Right forelimb (tissue), 1 donor: Measurements from ENCODE around the gene RABGAP1L.
A peak's percentile ranks its signal among the peaks of the same experiment; 100 is the strongest.

ENCODE experiments used
- DNase-seq: peaks from one replicate; pipeline ENCODE4 v3.0.0-alpha.2; 2018

The RABGAP1L gene

DNA sequence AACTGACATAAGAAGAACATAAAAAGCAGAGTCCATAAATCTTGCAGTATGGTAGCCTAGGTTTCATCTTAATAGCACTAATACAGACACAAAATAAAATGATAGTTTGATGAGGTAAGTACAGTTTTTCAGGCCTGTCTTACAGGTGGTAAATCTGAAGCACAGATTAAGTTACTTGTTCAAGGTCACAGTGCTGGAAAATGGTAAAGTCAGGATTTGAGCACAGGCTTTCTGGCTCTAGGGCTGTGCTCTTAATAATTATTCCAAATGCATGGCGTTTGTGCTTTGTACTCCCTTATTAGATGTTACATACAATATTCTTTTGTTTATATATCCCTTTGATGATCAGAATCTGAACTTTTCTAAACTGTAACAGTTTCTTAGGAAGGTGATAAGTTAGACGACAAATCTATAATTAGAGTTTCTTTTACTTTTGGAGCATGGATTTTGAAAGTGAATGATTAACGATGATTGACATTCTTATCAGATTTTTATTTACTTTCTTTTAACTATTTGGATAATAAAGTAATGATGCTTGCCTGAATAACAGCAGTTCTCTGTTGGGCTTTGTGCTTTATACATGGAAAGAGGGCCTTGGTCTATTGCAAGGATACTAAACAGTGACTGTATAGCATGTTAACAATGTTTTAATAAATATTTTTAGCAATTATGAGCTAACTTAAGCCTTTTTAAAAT lies 738.9 kb downstream of the RABGAP1L start:
- DNase-seq = no peak

DNA sequence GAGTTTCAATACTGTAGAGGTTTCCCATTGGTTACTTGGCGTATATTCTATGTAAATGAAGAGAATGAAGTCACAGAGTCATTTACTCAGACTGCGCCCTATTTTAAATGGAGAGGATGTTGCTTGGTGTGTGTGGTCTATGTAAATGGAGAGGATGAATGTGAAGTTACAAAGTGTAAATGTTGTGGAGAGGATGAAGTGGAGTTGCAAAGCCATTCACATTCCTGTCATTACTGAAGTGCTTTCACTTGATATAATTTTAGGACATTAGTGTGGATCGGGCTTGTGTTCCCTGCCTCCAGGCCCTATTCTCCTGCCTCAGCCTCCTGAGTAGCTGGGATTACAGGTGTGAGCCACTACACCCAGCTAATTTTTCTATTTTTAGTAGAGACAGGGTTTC lies 741.0 kb downstream of the RABGAP1L start:
- DNase-seq = no peak

DNA sequence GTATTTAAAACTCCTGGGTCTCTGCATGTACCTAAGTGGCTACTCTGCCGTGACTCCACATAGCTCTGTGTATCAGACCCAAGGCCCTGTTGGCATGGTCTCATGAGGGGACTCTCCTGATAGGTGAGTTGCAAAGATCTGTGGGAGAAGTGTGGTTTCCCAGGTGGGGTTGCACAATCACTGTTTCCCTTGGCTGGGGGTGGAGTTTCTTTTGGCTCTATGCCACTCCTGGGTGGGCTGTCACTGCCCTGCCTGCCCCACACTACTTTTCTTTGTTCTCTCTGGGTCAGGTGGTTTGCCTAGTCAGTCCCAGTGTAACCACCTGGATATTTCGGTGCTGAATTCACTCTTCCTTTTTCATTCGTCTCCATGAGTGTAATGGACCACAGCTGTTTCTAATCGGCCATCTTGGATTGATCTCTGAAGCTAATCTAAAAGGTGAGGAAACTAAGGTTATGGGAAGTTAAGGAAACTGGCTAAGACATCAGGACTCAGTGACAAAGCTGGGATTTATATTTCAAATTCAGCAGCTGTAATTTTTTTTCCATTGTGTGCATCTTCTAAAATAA lies 743.3 kb downstream of the RABGAP1L start:
- no peak for DNase-seq

DNA sequence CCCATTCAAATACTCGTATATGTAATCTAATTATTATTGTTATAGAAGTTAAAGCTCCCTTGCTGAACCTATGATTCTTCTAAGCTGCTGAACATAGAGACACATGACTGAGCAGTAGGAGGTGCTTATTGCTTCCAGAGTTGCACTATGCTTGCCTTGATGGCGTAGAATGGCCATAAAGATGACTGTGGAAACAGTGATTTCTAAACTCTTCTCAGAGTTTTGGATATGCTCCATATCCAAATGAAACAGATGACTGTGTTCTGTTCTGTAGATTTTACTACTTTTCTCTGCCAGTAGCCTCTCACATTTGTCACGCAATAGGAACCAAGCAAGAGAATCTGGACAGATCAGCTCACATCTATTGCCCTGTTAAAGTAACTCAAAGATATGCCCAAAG lies 752.3 kb downstream of the RABGAP1L start:
- DNase-seq = no peak

DNA sequence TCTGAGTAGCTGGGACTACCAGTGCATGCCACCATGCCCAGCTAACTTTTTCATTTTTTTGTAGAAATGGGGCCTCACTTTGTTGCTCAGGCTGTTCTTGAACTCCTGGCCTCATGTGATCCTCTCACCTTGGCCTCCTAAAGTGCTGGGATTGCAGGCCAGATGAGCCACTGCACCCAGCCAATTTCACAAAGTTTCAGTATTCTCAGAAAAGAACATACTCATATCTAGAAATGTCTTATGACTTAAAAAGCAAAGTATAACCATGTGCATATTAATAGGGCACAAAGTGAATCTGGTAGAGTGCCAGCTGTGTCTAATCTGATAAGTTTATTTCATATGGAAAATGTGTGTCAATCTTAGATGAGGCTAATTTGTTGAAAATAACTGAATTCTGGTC lies 752.9 kb downstream of the RABGAP1L start:
- no peak for DNase-seq

DNA sequence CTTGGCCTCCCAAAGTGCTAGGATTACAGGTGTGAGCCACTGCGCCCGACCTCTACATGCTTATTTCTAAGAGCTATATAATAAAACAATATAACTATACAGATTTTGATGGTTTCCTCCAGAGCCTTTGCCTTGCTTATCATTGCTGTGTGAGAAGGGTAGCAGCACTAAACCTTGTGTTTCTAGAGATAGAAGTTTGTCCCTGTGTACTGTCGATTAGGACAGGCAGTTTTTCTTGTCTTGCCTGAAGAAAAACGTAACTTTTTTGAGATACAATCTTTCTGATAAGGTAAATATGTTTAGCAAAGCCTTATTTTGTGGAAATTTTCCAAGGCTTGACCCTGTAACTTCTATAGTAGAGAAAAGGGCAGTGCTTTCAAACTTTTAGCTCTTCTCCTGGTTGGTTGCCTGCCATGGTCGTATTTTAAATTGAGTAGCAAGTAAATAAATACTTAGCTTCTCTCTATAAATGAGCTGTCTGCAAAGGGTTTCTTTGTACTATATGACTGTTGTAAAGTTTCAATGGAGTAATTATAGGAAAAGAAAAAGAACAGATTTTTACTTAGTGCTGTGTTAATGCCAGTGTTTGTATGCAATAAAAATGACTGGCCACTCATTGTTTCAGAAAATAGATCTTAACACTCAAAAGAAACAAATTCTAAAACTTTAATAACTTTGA lies 754.0 kb downstream of the RABGAP1L start:
- DNase-seq = no peak

DNA sequence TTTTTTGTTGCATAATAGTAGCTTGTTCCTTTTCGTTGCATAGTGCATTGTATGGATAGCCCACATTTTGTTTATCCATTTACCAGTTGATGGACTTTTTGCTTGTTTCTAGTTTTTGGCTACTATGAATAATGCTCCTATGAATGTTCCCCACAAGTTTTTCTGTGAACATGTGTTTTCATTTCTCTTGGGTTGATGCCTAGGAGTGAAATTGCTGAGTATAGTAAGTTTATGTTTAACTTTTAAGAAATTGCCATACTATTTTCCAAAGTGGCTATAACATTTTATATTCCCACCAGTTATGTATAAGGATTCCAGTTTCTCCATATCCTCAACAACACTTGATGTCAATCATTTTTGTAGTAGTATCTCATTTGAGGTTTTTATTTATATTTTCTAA lies 755.7 kb downstream of the RABGAP1L start:
- DNase-seq = no peak

DNA sequence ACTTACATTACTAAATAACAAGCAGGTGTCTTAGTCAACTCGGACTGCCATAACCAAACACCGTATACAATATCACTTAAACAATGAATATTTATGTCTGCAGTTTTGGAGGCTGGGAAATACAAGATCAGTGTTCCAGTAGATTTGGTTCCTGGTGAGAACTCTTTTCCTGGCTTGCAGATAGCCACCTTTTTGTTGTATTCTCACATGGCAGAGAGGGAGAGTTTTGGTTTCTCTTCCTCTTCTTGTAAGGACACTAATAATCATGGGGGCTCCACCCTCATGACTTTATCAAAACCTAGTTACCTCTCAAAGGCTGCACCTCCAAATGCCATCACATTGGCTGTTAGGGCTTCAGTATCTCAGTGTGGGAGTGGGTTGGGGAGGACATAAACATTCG lies 757.5 kb downstream of the RABGAP1L start:
- no peak for DNase-seq

DNA sequence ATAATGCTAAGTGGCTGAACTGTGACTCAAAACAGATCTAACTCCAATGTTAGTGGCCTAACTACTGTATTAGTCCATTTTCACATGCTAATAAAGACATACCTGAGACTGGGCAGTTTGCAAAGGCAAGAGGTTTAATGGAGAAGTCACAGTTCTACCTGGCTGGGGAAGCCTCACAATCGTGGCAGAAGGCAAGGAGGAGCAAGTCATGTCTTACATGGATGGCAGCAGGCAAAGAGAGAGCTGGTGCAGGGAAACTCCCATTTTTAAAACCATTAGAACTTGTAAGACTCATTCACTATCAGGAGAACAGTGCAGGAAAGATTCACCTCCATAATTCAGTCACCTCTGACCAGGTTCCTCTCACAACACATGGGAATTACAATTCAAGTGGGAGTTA lies 760.8 kb downstream of the RABGAP1L start:
- DNase-seq = no peak

DNA sequence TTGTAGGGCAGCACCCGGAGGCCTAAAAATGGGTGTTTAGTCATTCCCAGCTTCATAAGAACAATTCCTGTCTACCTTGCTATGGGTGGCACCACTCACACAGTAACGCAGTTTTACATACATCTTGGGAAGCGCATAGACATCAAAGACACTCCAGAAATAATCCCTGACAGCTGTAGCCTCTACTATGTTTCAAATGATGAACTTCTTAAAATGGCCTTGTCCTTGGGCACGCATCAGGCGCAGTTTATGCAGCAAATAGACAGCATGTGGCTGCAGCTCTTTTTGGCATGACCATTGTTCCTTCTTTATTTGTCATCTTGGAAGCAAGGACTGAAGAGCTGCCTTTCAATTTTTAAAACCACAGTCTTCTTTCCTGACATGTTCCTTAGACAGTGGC lies 762.8 kb downstream of the RABGAP1L start:
- DNase-seq = no peak

DNA sequence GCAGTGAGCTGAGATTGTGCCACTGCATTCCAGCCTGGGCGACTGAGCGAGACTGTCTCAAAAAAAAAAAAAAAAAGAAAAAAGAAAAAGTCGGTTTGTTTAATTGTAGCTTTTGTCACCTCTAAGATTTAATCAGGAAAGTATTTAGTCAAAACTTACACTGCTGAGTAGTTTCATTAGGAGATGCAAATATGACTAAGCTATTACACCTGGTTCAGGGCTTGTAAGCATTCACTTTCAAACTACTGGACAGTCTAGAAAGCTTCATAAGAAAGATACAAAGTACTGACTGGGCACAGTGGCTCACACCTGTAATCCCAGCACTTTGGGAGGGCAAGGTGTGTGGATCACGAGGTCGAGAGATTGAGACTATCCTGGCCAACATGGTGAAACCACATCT lies 764.5 kb downstream of the RABGAP1L start:
- DNase-seq = no peak

DNA sequence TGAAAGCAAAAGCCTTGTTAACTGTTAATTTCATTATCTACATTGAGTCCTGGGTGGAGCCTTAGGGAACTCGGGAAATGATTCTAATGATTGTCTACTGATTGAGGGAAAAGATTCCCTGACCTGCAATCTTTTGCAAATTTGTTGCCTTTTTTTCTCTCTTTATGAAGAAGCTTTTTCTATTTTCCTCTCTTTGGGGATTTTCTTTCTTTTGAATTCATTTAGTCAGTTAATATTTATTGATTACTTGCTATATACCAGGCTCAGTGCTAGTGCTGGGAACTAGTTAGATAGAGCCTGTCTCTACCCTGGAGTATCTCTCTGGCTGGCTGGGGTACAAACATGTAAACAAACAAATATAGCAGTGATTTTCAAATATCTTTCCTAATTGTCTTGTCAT lies 769.2 kb downstream of the RABGAP1L start:
- no peak for DNase-seq

DNA sequence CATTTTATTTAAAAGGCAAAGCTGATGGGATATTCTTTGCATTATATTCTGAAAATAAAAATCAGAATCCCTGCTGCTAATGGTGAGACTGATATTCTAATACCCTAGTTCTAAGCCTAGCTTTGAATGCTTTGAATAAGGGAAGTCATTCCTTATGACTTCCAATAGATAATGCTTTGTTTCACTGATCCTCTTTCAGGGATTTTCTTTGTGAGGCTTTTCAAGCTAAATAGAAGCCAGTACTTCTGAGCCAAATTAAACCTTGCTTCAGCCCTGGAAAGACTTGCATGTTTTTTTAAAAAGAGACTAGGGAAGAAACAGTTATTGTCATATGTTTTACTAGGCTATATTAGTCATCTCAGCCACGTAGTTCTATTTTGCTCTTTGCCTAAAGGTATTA lies 771.9 kb downstream of the RABGAP1L start:
- DNase-seq = no peak

DNA sequence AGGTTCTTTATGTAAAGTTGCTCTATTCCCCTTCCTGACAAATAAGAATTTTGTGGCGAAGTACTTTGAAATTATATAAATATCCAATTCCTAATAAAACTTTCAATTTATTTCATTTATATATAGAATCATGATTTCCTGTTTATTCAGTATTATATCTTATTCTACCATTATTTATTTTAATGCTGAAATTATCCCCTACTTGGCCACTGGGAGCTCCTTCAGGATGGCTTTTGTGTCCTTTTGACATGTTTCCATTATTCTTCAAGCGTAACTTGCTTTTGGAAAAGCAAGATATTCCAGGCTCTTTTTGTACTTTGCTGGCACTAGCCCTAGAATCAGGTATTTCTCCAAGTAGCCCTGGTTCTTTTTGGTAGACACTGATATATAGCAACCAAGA lies 773.3 kb downstream of the RABGAP1L start:
- no peak for DNase-seq

DNA sequence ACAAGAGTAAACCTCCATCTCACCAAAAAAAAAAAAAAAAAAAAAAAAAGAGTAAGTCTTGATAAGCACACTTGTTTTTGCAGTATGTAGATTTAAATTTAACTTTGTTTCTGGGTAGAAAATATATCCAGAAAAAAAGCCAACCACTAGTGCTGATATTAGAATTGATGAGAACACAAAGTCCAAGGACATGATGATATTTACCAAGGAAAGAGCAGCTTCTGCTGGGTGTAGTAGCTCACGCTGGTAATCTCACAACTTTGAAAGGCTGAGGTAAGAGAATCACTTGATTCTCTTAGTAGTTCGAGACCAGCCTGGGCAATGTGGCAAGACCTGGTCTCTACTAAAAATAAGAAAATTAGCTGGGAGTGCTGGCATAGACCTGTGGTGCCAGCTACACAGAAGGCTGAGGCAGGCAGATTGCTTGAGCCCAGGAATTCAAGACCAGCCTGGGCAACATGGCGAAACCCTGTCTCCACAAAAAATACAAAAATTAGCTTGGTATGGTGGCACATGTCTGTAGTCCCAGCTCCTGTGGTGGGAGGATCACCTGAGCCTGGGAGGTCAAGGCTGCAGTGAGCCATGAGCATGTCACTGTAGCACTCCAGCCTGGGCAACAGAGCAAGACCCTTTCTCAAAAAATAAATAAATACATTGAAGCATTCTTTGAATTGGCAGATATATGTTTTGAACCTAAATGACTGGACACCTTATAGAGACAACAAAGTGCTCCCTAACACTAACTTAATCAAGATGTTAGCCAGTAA lies 776.8 kb downstream of the RABGAP1L start:
- no peak for DNase-seq

DNA sequence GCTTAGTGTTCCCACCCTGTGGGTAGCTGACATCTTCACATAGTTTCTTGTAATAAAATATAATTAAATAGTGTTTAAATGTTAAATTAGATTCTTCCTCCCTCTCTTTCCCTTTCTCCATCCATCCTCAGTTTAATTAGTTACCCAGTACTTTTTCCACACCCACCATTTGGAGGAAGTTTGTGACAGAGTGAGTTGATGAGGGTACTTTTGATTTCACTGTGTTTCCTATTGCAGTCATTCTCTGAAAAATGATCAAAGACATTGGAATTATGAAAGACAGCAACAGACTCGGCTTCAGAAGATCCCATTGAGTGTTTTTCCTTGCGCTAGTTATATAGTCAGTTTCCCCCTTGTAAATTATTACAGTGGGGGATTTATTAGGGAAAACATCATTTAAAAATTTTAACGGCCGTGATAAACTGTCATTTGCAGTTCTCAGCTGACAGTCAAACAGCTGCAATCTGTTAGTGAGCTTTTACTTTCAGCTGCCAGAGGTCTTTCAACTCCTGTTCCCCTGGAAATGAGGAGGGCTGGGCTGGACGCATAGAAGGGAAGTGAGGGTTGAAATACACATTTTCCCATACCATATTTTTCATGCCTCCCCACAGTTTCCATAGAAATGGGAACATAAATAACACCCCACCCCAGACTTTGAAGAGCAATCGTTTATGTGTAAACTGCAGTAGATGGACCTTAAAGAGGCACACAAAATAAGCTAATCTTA lies 779.1 kb downstream of the RABGAP1L start:
- DNase-seq = peak; percentile 47

DNA sequence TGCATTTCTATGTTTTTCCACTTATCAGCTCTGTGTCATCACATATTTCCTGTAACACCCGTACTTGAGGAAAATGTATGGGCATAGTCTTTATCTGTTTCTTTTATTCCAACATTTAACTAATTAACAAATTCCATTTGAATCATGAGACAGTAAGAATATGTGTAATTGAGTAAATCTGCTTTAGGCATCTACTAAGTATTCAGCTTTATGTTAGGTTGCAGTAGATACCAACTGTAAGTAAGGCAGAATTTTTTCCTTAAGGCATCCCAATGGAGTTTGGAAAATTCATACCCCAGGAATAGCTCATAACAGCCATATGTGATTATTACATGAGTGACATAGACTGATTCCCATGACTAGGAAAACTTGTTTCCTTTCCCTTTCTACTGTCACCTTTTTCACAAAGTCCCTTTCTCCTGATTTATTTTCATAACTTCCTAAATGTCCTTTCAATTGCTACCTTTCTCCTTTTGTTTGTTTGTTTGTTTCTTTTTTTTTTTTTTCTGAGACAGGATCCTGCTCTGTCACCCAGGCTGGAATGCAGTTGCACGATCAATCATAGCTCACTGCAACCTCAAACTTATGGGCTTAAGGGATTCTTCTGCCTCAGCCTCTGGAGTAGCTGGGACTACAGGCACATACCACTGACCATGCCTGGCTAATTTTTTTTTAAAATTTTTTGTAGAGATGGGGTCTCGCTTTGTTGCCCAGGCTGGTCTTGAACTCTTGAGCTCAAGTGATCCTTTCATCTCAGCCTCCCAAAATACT lies 780.6 kb downstream of the RABGAP1L start:
- DNase-seq = no peak

DNA sequence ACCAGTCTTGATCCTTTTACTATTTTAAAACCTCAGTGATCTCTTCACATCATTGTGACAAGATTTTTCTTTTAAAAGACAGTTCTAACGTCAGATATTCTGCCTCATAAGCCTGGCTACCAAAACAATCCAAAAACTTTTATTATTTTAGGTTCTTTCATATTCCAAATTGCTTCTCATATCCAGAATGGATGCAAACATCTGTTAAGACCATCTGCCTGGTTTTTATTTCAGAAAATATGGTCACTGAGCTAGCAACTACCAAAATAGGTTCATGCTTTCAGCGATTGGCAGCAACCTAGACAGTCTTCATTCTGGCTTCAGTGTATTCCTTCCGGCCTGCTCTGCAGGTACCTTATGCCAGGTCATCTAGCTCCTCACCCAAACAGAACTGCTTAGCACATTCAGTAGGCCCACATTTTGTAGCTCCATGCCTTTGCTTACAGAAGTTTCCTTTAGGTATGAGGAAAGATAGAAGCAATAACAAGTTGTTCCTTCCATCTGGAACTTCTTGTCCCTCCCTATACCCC lies 781.4 kb downstream of the RABGAP1L start:
- no peak for DNase-seq

DNA sequence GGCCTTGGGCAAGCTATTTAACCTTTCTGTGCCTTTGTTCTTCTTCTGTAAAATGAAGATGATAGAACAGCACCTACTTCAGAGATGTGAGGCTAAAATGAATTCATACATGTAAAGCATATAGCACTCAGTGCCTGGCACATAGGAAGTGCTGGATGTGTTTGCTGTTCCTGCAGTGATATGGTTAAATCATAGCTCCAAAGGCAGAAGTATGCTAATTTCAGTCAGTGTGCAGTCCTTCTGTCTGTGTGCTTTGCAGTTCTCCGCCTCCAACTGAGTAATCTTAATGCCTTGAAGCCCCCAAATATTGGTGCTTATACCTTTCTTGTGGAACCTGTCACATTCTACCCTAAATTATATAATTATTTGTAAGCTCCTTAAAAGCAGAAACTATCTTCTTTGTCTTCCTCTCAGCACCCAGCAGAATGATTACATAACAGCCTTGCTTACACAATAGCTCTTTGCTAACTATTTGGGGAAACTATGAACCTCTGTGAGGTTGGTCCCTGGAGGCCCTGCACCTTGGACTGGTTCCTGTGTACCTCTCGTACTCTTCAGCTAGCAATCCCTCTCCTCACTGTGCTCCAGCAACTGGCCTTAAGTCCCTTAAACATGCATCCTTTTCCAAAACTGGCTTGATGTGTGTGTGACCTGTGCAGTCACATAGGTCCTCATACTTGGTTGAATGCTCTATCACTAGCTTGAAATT lies 783.4 kb downstream of the RABGAP1L start:
- DNase-seq = no peak

DNA sequence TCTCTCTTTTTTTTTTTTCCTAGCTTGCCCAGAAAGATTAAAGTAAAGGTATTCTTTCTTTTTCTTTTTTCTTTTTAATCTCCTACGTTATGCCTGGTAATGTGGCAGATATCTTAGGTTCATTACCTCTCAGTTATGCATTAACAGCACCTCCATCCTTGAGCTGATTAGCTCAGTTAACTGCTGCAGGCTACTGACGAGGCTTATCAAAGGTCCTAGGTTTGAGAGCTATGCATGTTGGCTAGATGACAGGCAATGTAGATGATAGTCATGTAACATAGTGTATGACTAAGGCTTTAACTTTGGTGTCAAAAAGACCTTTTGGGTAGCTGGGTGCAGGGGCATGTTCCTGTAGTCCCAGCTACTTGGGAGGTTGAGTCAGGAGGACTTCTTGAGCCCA lies 786.7 kb downstream of the RABGAP1L start:
- DNase-seq = no peak

DNA sequence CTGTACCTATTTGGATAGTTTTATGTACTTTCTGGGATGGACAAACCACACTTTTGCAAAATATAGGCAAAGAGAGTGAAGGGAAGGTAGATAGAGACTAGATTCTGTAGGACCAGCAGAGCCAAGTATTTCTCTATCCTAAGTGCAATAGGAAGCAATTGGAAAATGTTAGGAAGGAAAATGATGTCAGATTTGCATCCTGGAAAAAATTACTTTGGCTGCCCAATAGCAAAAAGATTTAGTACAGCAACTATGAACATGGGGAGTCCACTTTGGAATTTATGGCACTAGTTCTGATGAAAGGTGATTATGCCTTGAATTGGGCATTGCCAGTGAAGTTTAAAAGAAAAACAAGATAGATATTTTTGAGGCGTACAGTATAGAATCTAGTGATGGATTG lies 789.7 kb downstream of the RABGAP1L start:
- DNase-seq = no peak
